ENCODE results near the gene ZBBX.

ZBBX gene

DNA sequence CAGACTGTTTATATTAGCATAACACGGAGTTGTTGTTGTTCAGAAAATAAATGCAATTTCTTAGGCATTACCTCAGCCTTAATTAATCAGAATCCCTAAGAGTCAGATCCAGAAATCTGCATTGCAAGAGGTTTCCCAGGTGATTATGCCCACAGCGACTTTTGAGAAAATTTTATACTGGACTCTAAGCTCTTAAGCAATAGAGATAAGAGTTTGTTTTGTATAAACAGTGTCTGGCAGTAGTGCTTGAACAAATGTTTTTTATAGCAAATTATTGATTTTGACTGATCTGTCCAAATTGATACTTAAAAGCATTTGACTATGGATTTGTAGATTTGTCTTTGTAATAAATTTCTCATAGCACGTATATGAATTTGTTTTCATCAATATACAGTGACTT, 92.8 kb downstream of the ZBBX start:
- no peak overlapping the region for H3K4me3 ChIP-seq (ENCODE audit: low read depth, low read length)
- TF ChIP-seq, protein P1, sequence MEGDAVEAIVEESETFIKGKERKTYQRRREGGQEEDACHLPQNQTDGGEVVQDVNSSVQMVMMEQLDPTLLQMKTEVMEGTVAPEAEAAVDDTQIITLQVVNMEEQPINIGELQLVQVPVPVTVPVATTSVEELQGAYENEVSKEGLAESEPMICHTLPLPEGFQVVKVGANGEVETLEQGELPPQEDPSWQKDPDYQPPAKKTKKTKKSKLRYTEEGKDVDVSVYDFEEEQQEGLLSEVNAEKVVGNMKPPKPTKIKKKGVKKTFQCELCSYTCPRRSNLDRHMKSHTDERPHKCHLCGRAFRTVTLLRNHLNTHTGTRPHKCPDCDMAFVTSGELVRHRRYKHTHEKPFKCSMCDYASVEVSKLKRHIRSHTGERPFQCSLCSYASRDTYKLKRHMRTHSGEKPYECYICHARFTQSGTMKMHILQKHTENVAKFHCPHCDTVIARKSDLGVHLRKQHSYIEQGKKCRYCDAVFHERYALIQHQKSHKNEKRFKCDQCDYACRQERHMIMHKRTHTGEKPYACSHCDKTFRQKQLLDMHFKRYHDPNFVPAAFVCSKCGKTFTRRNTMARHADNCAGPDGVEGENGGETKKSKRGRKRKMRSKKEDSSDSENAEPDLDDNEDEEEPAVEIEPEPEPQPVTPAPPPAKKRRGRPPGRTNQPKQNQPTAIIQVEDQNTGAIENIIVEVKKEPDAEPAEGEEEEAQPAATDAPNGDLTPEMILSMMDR (IDR thresholded peaks at IDR 0.05; ENCODE audit: borderline replicate concordance, insufficient read depth, low read depth, low read length), result no peak

DNA sequence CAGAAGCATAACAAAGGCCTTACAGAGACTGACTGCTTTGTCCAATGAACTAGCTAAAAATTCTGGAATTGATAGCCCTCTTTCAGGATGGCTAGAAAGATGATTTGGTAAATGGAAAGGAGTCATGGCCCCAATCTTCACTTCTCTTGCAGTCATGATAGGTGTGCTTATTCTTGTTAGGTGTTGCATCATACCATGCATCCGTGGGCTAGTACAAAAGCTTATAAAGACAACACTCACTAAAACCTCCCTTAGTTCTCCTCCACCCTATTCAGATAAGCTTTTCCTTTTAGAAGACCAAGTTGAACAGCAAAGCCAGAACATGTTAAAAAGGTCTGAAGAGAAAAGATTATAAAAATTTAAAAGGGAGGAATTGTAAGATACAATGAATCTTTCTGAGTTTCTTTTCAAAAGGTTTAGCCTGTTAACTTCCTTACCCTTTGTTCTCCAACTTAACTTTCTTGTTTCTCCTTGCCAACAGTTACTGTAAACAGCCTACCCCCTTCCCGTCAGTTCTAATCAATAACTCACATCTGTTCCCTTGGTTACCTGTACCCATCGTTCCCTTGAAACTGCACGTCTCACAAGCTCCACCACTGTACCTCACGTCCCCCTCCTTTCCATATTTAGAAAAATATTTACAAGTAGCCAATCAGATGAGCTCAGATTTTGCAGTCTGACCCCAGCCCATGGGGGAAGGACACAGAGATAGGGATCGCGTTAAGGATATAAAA, 105.8 kb downstream of the ZBBX start:
- no peak overlapping the region for H3K4me3 ChIP-seq (ENCODE audit: low read depth, low read length)
- TF ChIP-seq, protein P1 (IDR thresholded peaks at IDR 0.05; ENCODE audit: borderline replicate concordance, insufficient read depth, low read depth, low read length), result no peak

DNA sequence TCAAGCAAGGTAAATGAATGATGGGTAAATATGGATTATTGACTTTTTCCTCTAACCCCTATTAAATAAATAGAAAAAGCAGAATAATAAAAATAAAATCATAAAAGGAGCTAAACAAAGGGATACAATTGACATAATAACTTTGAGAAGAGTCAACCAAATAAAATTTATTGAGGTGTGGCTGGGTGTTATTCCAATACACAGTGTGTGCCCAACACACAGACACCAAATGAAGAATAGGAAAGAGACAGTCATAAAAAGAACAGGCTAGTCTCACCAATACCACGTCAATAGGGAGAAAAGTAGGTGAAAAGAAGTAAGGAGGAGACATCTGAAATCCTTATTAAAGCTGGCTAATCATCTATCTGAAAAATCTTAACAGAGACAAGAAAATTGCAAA, 127.1 kb downstream of the ZBBX start:
- TF ChIP-seq, protein P1 (IDR thresholded peaks at IDR 0.05; ENCODE audit: borderline replicate concordance, insufficient read depth, low read depth, low read length), result no peak
- H3K4me3 ChIP-seq (ENCODE audit: low read depth, low read length), result no peak overlapping the region

DNA sequence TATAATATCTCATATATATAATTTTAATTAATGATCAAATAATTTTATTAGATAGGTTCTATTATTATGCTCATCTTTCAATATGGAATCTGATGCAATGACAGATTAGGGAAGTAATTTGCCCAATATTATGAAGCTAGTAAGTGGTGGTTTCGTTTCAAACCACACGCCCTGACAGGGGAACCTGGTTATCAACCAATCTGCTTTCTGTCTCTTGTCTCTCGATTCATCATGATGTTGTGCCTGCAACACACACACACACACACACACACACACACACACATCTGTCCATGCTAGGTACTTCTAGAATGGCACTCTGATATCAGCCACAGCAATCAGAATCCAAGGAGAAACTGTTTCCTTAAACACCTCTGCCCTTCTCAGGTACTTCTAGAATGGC, 128.4 kb downstream of the ZBBX start:
- TF ChIP-seq, protein P1 (IDR thresholded peaks at IDR 0.05; ENCODE audit: borderline replicate concordance, insufficient read depth, low read depth, low read length), result no peak

DNA sequence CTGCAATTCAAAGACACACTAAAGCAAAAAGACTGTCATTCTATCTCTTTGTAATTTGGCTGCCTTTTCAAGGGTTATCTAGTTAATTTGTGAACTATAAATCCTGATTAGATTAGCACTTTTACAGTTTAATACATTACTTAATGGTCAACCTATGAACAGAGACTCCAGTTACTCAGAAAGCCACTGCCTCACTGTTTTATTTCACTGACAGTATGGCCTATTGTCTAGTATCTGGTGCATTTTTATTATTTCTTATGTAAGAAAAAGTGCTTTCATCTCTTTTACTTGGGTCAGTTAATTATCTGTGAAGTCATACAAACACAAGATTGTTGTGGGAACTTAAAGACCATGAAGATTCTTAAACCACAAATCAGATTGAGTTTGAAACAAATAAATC, 133.8 kb downstream of the ZBBX start:
- TF ChIP-seq, protein P1 (IDR thresholded peaks at IDR 0.05; ENCODE audit: borderline replicate concordance, insufficient read depth, low read depth, low read length), result no peak
- H3K4me3 ChIP-seq (ENCODE audit: low read depth, low read length), result no peak overlapping the region

More for the DNA sequence above, 128.4 kb downstream of the ZBBX start:
- H3K4me3 ChIP-seq (ENCODE audit: low read depth, low read length), result no peak overlapping the region

DNA sequence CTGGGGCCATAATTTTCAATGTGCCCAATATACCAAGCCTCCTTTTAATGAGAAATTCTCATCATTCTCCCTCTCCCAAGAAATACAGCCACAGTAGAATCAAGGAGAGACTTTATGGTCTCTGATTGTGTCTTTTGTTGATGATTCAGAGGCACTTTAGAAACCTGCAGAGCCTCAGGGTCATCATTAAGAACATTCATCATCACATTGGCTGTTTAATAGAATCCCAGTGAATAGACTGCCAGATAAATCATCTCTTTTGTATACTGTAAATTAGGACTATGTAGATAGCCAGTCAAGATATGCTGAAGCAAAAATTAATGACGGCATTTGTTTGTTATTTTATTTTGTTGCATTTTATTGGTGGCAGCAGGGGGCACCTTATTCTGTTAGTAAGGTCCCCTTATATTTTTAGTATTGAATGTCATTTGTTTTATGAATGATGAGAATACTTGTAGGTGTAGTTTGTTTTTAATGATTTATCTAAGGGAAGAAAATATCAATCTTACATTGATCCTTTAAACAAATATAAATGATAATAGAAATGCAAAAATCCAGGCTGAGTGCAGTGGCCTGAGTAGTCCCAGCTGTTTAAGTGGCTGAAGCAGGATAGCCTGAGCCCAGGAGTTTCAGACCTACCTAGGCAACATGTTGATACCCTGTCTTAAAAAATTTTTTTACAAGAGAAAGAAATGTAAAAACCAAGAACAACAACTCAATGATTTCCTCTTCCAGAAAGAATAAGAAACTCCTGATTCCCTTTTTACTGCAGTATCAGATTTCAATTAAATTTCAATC, 138.8 kb downstream of the ZBBX start:
- H3K4me3 ChIP-seq (ENCODE audit: low read depth, low read length), result no peak overlapping the region
- TF ChIP-seq, protein P1 (IDR thresholded peaks at IDR 0.05; ENCODE audit: borderline replicate concordance, insufficient read depth, low read depth, low read length), result no peak

Data from GM12875 (cell line).